Spleen (tissue), 11 donors: Measurements from ENCODE around the gene ETNK1. TPM values are rescaled to one million over a fixed set of nuclear protein-coding genes. Genes with fewer than 3 reads are reported as not detected.
"Not testable (repeated sequence)": the region's sequence is repeated elsewhere in the genome, so short reads cannot be mapped to it uniquely, and the experiment has no call there.

Source experiments
- DNase-seq: peaks from one replicate; pipeline ENCODE4 v3.0.0-alpha.2; 2020
- H3K27ac ChIP-seq, 8 donors: fragments of 200-600 bp; sonication (generic) in 7 of 8; 1 replicate in 4 of 8; 2 replicates in 4 of 8; pipeline versions ENCODE4 v1.5.0 to v1.8.0; 2016 to 2021; ENCODE audit warnings: inconsistent platforms in 4 of 8, mild to moderate bottlenecking in 4 of 8, moderate library complexity in 1 of 8
- H3K27me3 ChIP-seq, 7 donors: fragments of 200-600 bp; sonication (generic) in 6 of 7; replicated peaks in 1 of 7; 1 replicate in 4 of 7; 2 replicates in 3 of 7; pipeline versions ENCODE4 v1.5.0 to v1.8.0; 2016 to 2021; ENCODE audit warnings: inconsistent platforms in 3 of 7, mild to moderate bottlenecking in 1 of 7
- H3K36me3 ChIP-seq, 6 donors: fragments of 200-600 bp; sonication (generic) in 5 of 6; 1 replicate in 4 of 6; 2 replicates in 2 of 6; pipeline versions ENCODE4 v1.5.0 to v1.8.0; 2016 to 2021; ENCODE audit warnings: inconsistent platforms in 2 of 6
- H3K4me1 ChIP-seq, 6 donors: fragments of 200-600 bp; sonication (generic) in 5 of 6; 1 replicate in 3 of 6; 2 replicates in 3 of 6; pipeline versions ENCODE4 v1.5.0 to v1.8.0; 2016 to 2021; ENCODE audit warnings: inconsistent platforms in 3 of 6
- H3K4me3 ChIP-seq, 8 donors: fragments of 200-600 bp; sonication (generic) in 7 of 8; 1 replicate in 4 of 8; 2 replicates in 4 of 8; pipeline versions ENCODE4 v1.5.0 to v1.8.0; 2016 to 2021; ENCODE audit warnings: inconsistent platforms in 4 of 8, mild to moderate bottlenecking in 4 of 8, moderate library complexity in 2 of 8
- H3K9me3 ChIP-seq, 8 donors: fragments of 200-600 bp; sonication (generic) in 7 of 8; 1 replicate in 4 of 8; 2 replicates in 4 of 8; pipeline versions ENCODE4 v1.5.0 to v1.8.0; 2016 to 2021; ENCODE audit warnings: inconsistent platforms in 4 of 8
- CTCF ChIP-seq, 11 experiments: fragments of 200-600 bp in 7 of 11; fragments of 450-650 bp in 4 of 11; sonication (generic) in 4 of 11; IDR thresholded peaks in 8 of 11; conservative IDR thresholded peaks in 3 of 11; 1 replicate in 7 of 11; 2 replicates in 4 of 11; pipeline versions ENCODE4 v1.4.0 to v1.8.0; 2016 to 2021; ENCODE audit warnings: antibody characterized with exemption in 11 of 11, inconsistent platforms in 4 of 11, mild to moderate bottlenecking in 1 of 11
- POLR2A ChIP-seq, 3 donors: fragments of 450-650 bp; IDR thresholded peaks; one replicate each; pipeline ENCODE4 v1.5.1; 2017; ENCODE audit warnings: antibody characterized with exemption in 3 of 3, mild to moderate bottlenecking in 1 of 3
- POLR2AphosphoS5 ChIP-seq, 3 donors: sonication (generic); formaldehyde crosslinking; IDR thresholded peaks; one replicate each; pipeline ENCODE4 v1.5.1; 2017; ENCODE audit warnings: antibody characterized with exemption in 3 of 3
- WGBS, 5 donors: extraction: QIAGEN DNeasy Blood & Tissue Kit in 3 of 5; methylation state at CpG; one replicate each; pipeline versions ENCODE4 v1.1.5 to v1.1.7; 2013 to 2018; 5-methylcytosine and 5-hydroxymethylcytosine counted together
- intact Hi-C: fragments of 100-400 bp; cut with DNase I; formaldehyde crosslinking; loops from one replicate; pipeline ENCODE4 v1.15.0; 2023; ENCODE audit warnings: low total_unique reads
- polyA plus RNA-seq, 3 donors: library from polyadenylated mRNA; stranded (reverse); fragments of 200-250 nt; gene quantifications; one replicate each; pipeline ENCODE4 v1.2.1, GENCODE V29; 2013
- total RNA-seq, 7 donors: library from RNA; depleted of rRNA in 3 of 7; stranded (reverse); fragments of >200 nt in 3 of 7; fragmentation: NEBNext Ultra II Directional in 4 of 7; extraction: Animal tissue kit (Norgen Biotek cat#: 25700) in 4 of 7; gene quantifications; one replicate each; pipeline versions ENCODE4 v1.1.0 to v1.2.1, GENCODE V29; 2016 to 2021
- donor health status: healthy with polysubstance abuse.
- donor health status: DM: no; HTN: no; CAD: no; lungs with moderate emphysema.
- donor health status: DM: no; HTN: no; CAD: no.
- donor health status: Bipolar disorder and iron deficiency.
- donor health status: healthy.
- donor health status: DM: no; HTN: no; CAD: no.
- donor health status: DM: yes; HTN: yes; CAD: no.

Gene ETNK1
- total and polyA plus RNA-seq, 10 donors: 23.4 to 96.7 (median 66.8) TPM

- no peaks in the 10 kb centered on the region for H3K36me3 ChIP-seq
- intact Hi-C loops: no loop called here
- TF ChIP-seq POLR2A (IDR thresholded peaks at IDR 0.05) (no peak), CTCF (IDR thresholded peaks at IDR 0.05 in 8 of 11, conservative IDR thresholded peaks at IDR 0.05 in 3 of 11) (no peak)
- no peak overlapping the region for H3K4me3 ChIP-seq
- peaks cover 0 to 6% (median 1%) of the 10 kb centered on the region in 8 donors for H3K9me3 ChIP-seq
- H3K27ac ChIP-seq: no peak overlapping the region
- H3K4me1 ChIP-seq: no peaks in the 10 kb centered on the region
- WGBS, 5 donors: 86 to 95% (median 89%) methylated on average over 4 of the region's 4 CpGs
- no peak for DNase-seq
- no peaks in the 10 kb centered on the region for H3K27me3 ChIP-seq
Observed at GRCh38 chr12:22598763-22599161, 26.2 kb upstream of the ETNK1 start.

- no peaks in the 10 kb centered on the region for H3K4me1 ChIP-seq
- no peaks in the 10 kb centered on the region for H3K36me3 ChIP-seq
- no peaks in the 10 kb centered on the region for H3K27me3 ChIP-seq
- TF ChIP-seq CTCF (IDR thresholded peaks at IDR 0.05 in 8 of 11, conservative IDR thresholded peaks at IDR 0.05 in 3 of 11) (no peak), POLR2AphosphoS5 (IDR thresholded peaks at IDR 0.05) (no peak), POLR2A (IDR thresholded peaks at IDR 0.05) (no peak)
- no peak overlapping the region for H3K4me3 ChIP-seq
- 89 to 97% (median 93%) methylated on average over 4 of the region's 4 CpGs for WGBS, 5 donors
- intact Hi-C loops: no loop called here
- H3K27ac ChIP-seq: no peak overlapping the region
- DNase-seq: no peak
- peaks cover 0 to 10% (median 3%) of the 10 kb centered on the region in 8 donors for H3K9me3 ChIP-seq
Observed at GRCh38 chr12:22600181-22600580, 24.8 kb upstream of the ETNK1 start.

GRCh38 chr12:22609501-22609900, 15.5 kb upstream of the ETNK1 start:
- TF ChIP-seq POLR2A (IDR thresholded peaks at IDR 0.05) (no peak), CTCF (IDR thresholded peaks at IDR 0.05 in 8 of 11, conservative IDR thresholded peaks at IDR 0.05 in 3 of 11) (no peak), POLR2AphosphoS5 (IDR thresholded peaks at IDR 0.05) (no peak)
- H3K4me1 ChIP-seq: no peaks in the 10 kb centered on the region
- intact Hi-C loops: no loop called here
- no peak overlapping the region for H3K27ac ChIP-seq
- 64 to 75% (median 69%) methylated on average over 4 of the region's 4 CpGs for WGBS, 5 donors
- H3K9me3 ChIP-seq: peaks cover 0 to 29% (median 20%) of the 10 kb centered on the region in 8 donors
- DNase-seq: no peak
- no peaks in the 10 kb centered on the region for H3K36me3 ChIP-seq
- no peak overlapping the region for H3K4me3 ChIP-seq
- H3K27me3 ChIP-seq: no peaks in the 10 kb centered on the region

GRCh38 chr12:22610131-22610530, 14.8 kb upstream of the ETNK1 start:
- WGBS, 5 donors: 26 to 41% (median 33%) methylated on average over 3 of the region's 3 CpGs
- H3K27ac ChIP-seq: no peak overlapping the region
- H3K27me3 ChIP-seq: no peaks in the 10 kb centered on the region
- H3K4me1 ChIP-seq: no peaks in the 10 kb centered on the region
- TF ChIP-seq CTCF (IDR thresholded peaks at IDR 0.05 in 8 of 11, conservative IDR thresholded peaks at IDR 0.05 in 3 of 11) (no peak), POLR2AphosphoS5 (IDR thresholded peaks at IDR 0.05) (no peak), POLR2A (IDR thresholded peaks at IDR 0.05) (no peak)
- H3K4me3 ChIP-seq: no peak overlapping the region
- DNase-seq: no peak
- peaks cover 0 to 33% (median 20%) of the 10 kb centered on the region in 8 donors for H3K9me3 ChIP-seq
- intact Hi-C loops: no loop called here
- no peaks in the 10 kb centered on the region for H3K36me3 ChIP-seq

- H3K27ac ChIP-seq, H3K4me3 ChIP-seq, H3K27me3 ChIP-seq, DNase-seq, intact Hi-C loops, H3K36me3 ChIP-seq, H3K4me1 ChIP-seq: not testable (repeated sequence)
- H3K9me3 ChIP-seq: peaks cover 0 to 55% (median 36%) of the 10 kb centered on the region in 8 donors
- WGBS, 5 donors: 74 to 93% (median 88%) methylated on average over 6 of the region's 6 CpGs
Observed at GRCh38 chr12:22612822-22613221, 12.1 kb upstream of the ETNK1 start.
